Caco-2 (cell line): ENCODE data around the gene ASTN2. TPM values are rescaled to one million over a fixed set of nuclear protein-coding genes. Genes with fewer than 3 reads are reported as not detected.

Experiments
- BruUV-seq: library from RNA; stranded (reverse); fragments of 400-500 nt; replicated peaks from 2 replicates; lab custom pipeline; 2021; lab: Mats Ljungman, UMichigan
- CTCF ChIA-PET: fragments of 300-600 bp; sonication (Branson Sonifier 250); formaldehyde crosslinking; loops from one replicate; lab custom pipeline; 2022; ENCODE audit warnings: antibody characterized with exemption; lab: Charles Lee
- POLR2A ChIA-PET: fragments of 300-600 bp; sonication (Branson Sonifier 250); formaldehyde crosslinking; loops from one replicate; lab custom pipeline; 2022; ENCODE audit warnings: antibody characterized with exemption; lab: Charles Lee
- DNase-seq, 2 experiments: peaks; one replicate each; pipeline versions ENCODE4 v3.0.0 to v3.0.0-alpha.2; 2020 to 2022
- H3K27me3 ChIP-seq: replicated peaks from 2 replicates; pipeline ENCODE4 v1.6.0; 2011; ENCODE audit warnings: low read length; ENCODE audit not compliant: control insufficient read depth, insufficient read depth
- H3K36me3 ChIP-seq: 2 replicates; pipeline ENCODE4 v1.5.1; 2011; ENCODE audit warnings: low read length; ENCODE audit not compliant: control insufficient read depth, insufficient read depth
- H3K4me1 ChIP-seq: fragments of 250-450 bp; sonication (Bioruptor Pico); 2 replicates; pipeline ENCODE4 v1.5.1; 2020; ENCODE audit warnings: mild to moderate bottlenecking
- H3K4me3 ChIP-seq: 2 replicates; pipeline ENCODE4 v1.5.1; 2011; ENCODE audit warnings: low read depth, mild to moderate bottlenecking, control low read depth, low read length
- H3K9me3 ChIP-seq: fragments of 250-450 bp; sonication (Bioruptor Pico); 2 replicates; pipeline ENCODE4 v1.5.1; 2020; ENCODE audit warnings: mild to moderate bottlenecking, moderate library complexity
- H3K27ac Mint-ChIP-seq: one replicate; pipeline ENCODE4 v1.8.0; 2022; ENCODE audit warnings: mixed read lengths; ENCODE audit not compliant: unreplicated experiment
- H3K27me3 Mint-ChIP-seq: one replicate; pipeline ENCODE4 v1.8.0; 2022; ENCODE audit warnings: mixed read lengths; ENCODE audit not compliant: insufficient read depth, unreplicated experiment
- H3K36me3 Mint-ChIP-seq: one replicate; pipeline ENCODE4 v1.8.0; 2022; ENCODE audit warnings: mild to moderate bottlenecking, mixed read lengths; ENCODE audit not compliant: insufficient read depth, unreplicated experiment
- H3K4me1 Mint-ChIP-seq: one replicate; pipeline ENCODE4 v1.8.0; 2022; ENCODE audit warnings: low read depth, mixed read lengths; ENCODE audit not compliant: unreplicated experiment
- H3K4me3 Mint-ChIP-seq: one replicate; pipeline ENCODE4 v1.8.0; 2022; ENCODE audit warnings: mild to moderate bottlenecking, moderate library complexity, mixed read lengths; ENCODE audit not compliant: unreplicated experiment
- H3K9me3 Mint-ChIP-seq: one replicate; pipeline ENCODE4 v1.8.0; 2022; ENCODE audit warnings: mixed read lengths; ENCODE audit not compliant: unreplicated experiment
- CTCF ChIP-seq, 2 experiments: fragments of 200-600 bp in 1 of 2; IDR thresholded peaks; 1 replicate in 1 of 2; 2 replicates in 1 of 2; pipeline versions ENCODE4 v1.5.1 to v1.8.0; 2011 to 2022; ENCODE audit warnings: antibody characterized with exemption in 1 of 2, control low read depth in 1 of 2, inconsistent platforms in 1 of 2, low read depth in 1 of 2, low read length in 1 of 2, mild to moderate bottlenecking in 1 of 2, moderate library complexity in 1 of 2; ENCODE audit not compliant: insufficient read depth in 1 of 2, severe bottlenecking in 1 of 2, unreplicated experiment in 1 of 2
- intact Hi-C: fragments of 100-400 bp; cut with micrococcal nuclease; formaldehyde crosslinking; loops from one replicate; pipeline ENCODE4 v1.10.0; 2022; ENCODE audit not compliant: unreplicated experiment
- total RNA-seq: library from RNA; stranded (reverse); gene quantifications from 2 replicates; pipeline ENCODE4 v1.2.3, GENCODE V29; 2022

The ASTN2 gene
- total RNA-seq, 1 experiment from 2014 or later: 12.7 TPM

- no peak for TF ChIP-seq CTCF (IDR thresholded peaks at IDR 0.05; ENCODE audit: insufficient read depth in 1 of 2, low read depth in 1 of 2, low read length in 1 of 2, severe bottlenecking in 1 of 2, unreplicated experiment in 1 of 2)
- BruUV-seq: no TSS peak
- Mint-ChIP-seq H3K27me3 (peaks cover 9% of the 10 kb centered on the region), H3K36me3 (no peaks in the 10 kb centered on the region), H3K27ac (no peak overlapping the region), H3K4me1 (no peaks in the 10 kb centered on the region), H3K4me3 (no peak overlapping the region), H3K9me3 (no peaks in the 10 kb centered on the region)
- intact Hi-C loops: no loop called here
- H3K9me3 ChIP-seq: no peaks in the 10 kb centered on the region
- no peak for DNase-seq
- no peak overlapping the region for H3K4me3 ChIP-seq
- H3K36me3 ChIP-seq: no peaks in the 10 kb centered on the region
- no peaks in the 10 kb centered on the region for H3K4me1 ChIP-seq
- ChIA-PET POLR2A (no interaction called here), CTCF (no interaction called here)
- no peaks in the 10 kb centered on the region for H3K27me3 ChIP-seq
These were observed 49.4 kb downstream of the ASTN2 start for GRCh38 chr9:117365438-117365837.

DNA sequence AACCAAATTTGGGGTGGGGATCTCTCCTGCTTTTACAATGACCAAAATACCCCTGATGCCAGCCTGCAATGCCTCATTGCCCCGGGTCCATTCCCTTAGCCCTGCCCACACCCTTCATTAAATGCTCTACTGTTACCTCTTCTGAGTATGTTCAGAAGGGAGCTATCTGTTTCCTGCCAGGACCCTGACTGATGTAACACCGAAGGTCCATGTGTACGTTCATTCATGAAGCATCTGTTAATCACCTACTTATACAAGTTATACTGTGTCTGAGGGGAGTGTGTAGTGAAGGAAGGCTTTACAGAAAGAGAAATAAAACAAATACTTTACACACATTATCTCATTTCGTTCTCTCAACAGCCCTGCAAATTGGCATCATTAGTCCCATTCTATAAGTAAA, 51.9 kb downstream of the ASTN2 start:
- Histone ChIP-seq H3K4me1 (no peaks in the 10 kb centered on the region), H3K36me3 (no peaks in the 10 kb centered on the region), H3K9me3 (no peaks in the 10 kb centered on the region), H3K27me3 (no peaks in the 10 kb centered on the region), H3K4me3 (no peak overlapping the region)
- no peak for TF ChIP-seq CTCF (IDR thresholded peaks at IDR 0.05; ENCODE audit: insufficient read depth in 1 of 2, low read depth in 1 of 2, low read length in 1 of 2, severe bottlenecking in 1 of 2, unreplicated experiment in 1 of 2)
- H3K4me1 Mint-ChIP-seq: no peaks in the 10 kb centered on the region
- H3K27ac Mint-ChIP-seq: no peak overlapping the region
- no peak for DNase-seq
- no TSS peak for BruUV-seq
- peaks cover 17% of the 10 kb centered on the region for H3K27me3 Mint-ChIP-seq
- no peak overlapping the region for H3K4me3 Mint-ChIP-seq
- no peaks in the 10 kb centered on the region for H3K36me3 Mint-ChIP-seq
- H3K9me3 Mint-ChIP-seq: no peaks in the 10 kb centered on the region
- intact Hi-C loops: no loop called here
- ChIA-PET CTCF (no interaction called here), POLR2A (no interaction called here)

DNA sequence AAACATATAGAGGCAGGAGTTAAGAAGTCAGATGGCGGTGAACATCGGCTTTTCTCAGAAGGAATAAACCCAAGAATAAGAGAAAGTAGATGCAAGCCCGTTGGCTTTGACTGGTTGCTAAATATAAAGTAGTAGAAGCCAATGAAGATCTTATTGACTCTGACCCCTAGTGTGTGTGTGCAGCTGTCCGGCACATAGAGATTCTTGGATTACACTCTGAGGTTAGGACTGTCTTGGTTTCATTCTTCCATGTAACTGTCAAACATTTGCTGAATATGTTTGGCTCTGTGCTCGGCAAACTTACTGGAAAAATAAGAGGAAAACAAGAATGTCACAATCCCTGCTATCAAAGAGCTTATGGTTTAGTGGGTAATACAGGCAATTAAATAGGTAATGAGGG, 54.9 kb downstream of the ASTN2 start:
- intact Hi-C loops: no loop called here
- POLR2A ChIA-PET: no interaction called here
- H3K27me3 Mint-ChIP-seq: peaks cover 12% of the 10 kb centered on the region
- BruUV-seq: no TSS peak
- H3K36me3 Mint-ChIP-seq: no peaks in the 10 kb centered on the region
- no peak overlapping the region for H3K27ac Mint-ChIP-seq
- DNase-seq: no peak
- no peaks in the 10 kb centered on the region for H3K27me3 ChIP-seq
- no peaks in the 10 kb centered on the region for H3K4me1 ChIP-seq
- H3K9me3 ChIP-seq: no peaks in the 10 kb centered on the region
- no peaks in the 10 kb centered on the region for H3K36me3 ChIP-seq
- H3K9me3 Mint-ChIP-seq: no peaks in the 10 kb centered on the region
- H3K4me3 ChIP-seq: no peak overlapping the region
- TF ChIP-seq CTCF (IDR thresholded peaks at IDR 0.05; ENCODE audit: insufficient read depth in 1 of 2, low read depth in 1 of 2, low read length in 1 of 2, severe bottlenecking in 1 of 2, unreplicated experiment in 1 of 2): no peak
- CTCF ChIA-PET: no interaction called here
- no peak overlapping the region for H3K4me3 Mint-ChIP-seq
- no peaks in the 10 kb centered on the region for H3K4me1 Mint-ChIP-seq
